Skeletal muscle tissue (tissue), 4 donors: ENCODE data around the gene LILRB2. TPM values are rescaled to one million over a fixed set of nuclear protein-coding genes. Genes with fewer than 3 reads are reported as not detected.
"Not testable (repeated sequence)": the region's sequence is repeated elsewhere in the genome, so short reads cannot be mapped to it uniquely, and the experiment has no call there.

Experiments used
- H3K27ac ChIP-seq: one replicate; pipeline ENCODE4 v1.7.0; 2013; ENCODE audit warnings: mild to moderate bottlenecking, low read depth, low read length, inconsistent platforms
- H3K27me3 ChIP-seq, 3 donors: one replicate each; pipeline ENCODE4 v1.7.0; 2013; ENCODE audit warnings: low read length in 3 of 3; ENCODE audit not compliant: control insufficient read depth in 3 of 3, insufficient read depth in 3 of 3
- H3K36me3 ChIP-seq, 3 donors: one replicate each; pipeline ENCODE4 v1.7.0; 2013; ENCODE audit warnings: low read length in 3 of 3; ENCODE audit not compliant: control insufficient read depth in 3 of 3, insufficient read depth in 3 of 3
- H3K4me1 ChIP-seq, 3 donors: one replicate each; pipeline ENCODE4 v1.7.0; 2013; ENCODE audit warnings: low read length in 3 of 3, mild to moderate bottlenecking in 3 of 3; ENCODE audit not compliant: control insufficient read depth in 3 of 3, insufficient read depth in 3 of 3
- H3K4me3 ChIP-seq, 3 donors: one replicate each; pipeline ENCODE4 v1.7.0; 2013; ENCODE audit warnings: low read length in 3 of 3
- H3K9ac ChIP-seq, 3 donors: one replicate each; pipeline ENCODE4 v1.7.0; 2013; ENCODE audit warnings: low read length in 3 of 3, mild to moderate bottlenecking in 3 of 3, moderate library complexity in 2 of 3, low read depth in 1 of 3
- H3K9me3 ChIP-seq, 3 donors: one replicate each; pipeline ENCODE4 v1.7.0; 2013; ENCODE audit warnings: low read length in 3 of 3; ENCODE audit not compliant: control insufficient read depth in 3 of 3
- total RNA-seq: library from RNA; depleted of rRNA; stranded (reverse); fragments of >200 nt; gene quantifications from one replicate; pipeline ENCODE4 v1.2.3, GENCODE V29; 2014
- donor health status: Osteomylitis.

LILRB2 gene
- total RNA-seq, 1 donor from 2014 or later: 0.52 TPM

DNA sequence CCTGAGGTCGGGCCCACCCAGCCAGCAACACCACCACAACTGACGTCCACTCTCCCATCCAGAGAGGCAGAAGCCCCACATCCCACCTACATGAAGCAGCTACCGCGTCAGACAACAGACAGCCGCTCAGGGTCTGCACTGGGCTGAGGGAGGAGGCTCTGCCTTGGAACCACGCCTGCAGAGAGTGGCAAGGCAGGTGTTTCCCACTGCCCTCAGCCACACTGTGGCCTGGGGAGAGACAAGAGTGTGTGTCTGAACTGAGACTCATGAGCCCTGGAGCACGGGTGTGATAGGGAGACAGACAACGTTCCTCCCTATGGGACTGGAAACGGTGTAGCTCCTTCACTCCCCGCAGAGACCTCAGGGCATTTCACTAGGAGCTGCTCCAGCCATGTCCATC, 5.4 kb upstream of the LILRB2 start:
- H3K27ac ChIP-seq, H3K4me3 ChIP-seq, H3K4me1 ChIP-seq, H3K9ac ChIP-seq, H3K36me3 ChIP-seq, H3K9me3 ChIP-seq: not testable (repeated sequence)
- H3K27me3 ChIP-seq: peaks cover 0 to 25% (median 11%) of the 10 kb centered on the region in 3 donors

DNA sequence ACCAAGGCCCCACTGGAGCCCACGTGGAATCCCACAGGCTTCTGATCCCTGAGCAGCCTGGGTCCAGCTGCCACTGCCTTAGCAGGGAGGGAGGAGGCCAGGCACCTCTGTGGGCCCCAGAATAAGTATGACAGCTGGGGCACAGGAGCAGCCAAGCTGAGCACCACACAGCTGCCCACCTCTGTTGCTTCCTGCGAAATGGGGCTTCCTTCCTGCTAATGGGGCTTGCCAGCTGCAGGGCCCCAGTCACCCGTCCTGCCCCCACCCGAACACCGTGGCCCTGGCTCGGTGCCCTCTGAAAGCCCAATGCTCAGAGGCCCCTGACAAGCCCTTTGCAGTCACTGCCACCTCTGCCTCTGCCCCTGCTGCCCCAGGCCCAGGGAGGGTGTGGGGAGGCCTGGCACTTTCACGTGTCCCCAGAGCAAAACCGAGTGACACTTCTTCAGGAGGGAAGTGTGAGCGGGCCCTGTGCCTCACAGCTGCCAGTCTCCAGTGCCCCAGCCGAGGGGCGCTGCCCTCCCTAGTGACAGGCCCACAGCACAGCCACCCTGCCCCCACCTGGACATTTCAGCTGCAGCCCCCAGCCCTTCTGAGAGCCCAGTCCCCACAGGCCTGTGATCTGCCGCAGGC, 4.6 kb upstream of the LILRB2 start:
- peaks cover 0 to 28% (median 15%) of the 10 kb centered on the region in 3 donors for H3K27me3 ChIP-seq
- not testable (repeated sequence) for H3K4me3 ChIP-seq, H3K9me3 ChIP-seq, H3K9ac ChIP-seq, H3K4me1 ChIP-seq, H3K36me3 ChIP-seq, H3K27ac ChIP-seq

DNA sequence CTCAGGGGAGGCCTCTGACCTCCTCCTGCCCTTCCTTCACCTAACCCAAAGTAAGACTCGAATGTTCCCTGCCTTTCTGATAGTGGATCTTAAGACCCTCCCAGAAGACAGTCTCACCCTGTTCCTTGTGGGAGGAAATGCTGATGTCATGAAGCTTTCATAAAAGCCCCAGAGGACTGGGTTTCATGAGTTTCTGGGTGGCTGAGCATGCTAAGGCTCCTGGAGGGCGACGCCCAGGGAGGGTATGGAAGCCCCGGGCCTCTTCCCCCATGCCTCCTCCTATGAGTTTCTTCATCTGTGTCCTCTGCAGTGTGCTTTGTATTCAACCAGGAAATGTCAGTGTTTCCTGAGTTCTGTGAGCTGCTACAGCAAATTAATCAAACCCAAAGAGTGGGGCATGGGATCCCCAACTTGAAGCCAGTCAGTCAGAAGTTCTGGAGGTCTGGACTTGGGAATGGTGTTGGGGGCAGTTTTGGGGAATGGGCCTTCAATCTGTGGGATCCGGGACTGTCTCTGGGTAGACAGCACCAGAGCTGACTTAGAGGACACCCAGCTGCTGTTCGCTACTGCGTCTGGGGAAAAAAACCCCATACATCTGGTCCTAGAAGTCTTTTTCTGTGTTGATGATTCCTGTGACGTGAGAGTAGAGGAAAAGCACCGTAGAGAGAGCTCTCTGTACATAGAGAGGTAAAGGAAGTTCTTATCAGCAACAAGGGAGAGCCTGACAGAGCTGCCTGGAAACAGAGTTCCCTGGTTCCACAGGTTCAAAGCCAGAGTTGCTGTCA, 2.0 kb upstream of the LILRB2 start:
- Histone ChIP-seq H3K9ac (no peak overlapping the region), H3K4me3 (no peak overlapping the region), H3K9me3 (no peaks in the 10 kb centered on the region), H3K27me3 (peaks cover 6 to 35% (median 21%) of the 10 kb centered on the region in 3 donors), H3K36me3 (no peaks in the 10 kb centered on the region), H3K27ac (no peak overlapping the region), H3K4me1 (no peaks in the 10 kb centered on the region)

- H3K36me3 ChIP-seq, H3K9me3 ChIP-seq, H3K4me1 ChIP-seq, H3K4me3 ChIP-seq, H3K27ac ChIP-seq, H3K9ac ChIP-seq: not testable (repeated sequence)
- peaks cover 6 to 35% (median 21%) of the 10 kb centered on the region in 3 donors for H3K27me3 ChIP-seq
Measured at GRCh38 chr19:54281729-54282075, 792 bp upstream of the LILRB2 start.

GRCh38 chr19:54280441-54280840, 469 bp downstream of the LILRB2 start:
- not testable (repeated sequence) for H3K4me3 ChIP-seq, H3K27ac ChIP-seq, H3K4me1 ChIP-seq, H3K9me3 ChIP-seq, H3K9ac ChIP-seq, H3K36me3 ChIP-seq
- peaks cover 6 to 37% (median 21%) of the 10 kb centered on the region in 3 donors for H3K27me3 ChIP-seq

DNA sequence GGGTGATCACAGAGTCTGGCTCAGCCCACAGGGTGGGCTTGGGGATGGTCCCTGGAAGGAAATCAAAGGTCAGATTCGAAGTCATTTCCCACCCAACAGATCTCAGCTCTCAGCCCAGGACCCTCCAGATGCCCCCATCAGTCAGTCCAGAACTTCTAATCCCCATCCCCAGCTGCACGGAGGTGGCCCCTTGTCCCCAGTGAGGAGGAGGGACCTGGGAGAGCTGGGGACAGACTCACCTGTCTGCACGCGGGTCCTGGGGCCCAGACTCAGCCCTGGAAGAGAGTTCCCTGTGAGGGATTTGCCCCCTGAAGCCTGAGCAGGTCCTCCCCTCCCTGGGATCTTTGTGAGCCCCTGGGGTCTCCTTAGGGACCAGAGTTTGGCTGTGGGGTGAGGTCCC, 885 bp downstream of the LILRB2 start:
- peaks cover 6 to 37% (median 21%) of the 10 kb centered on the region in 3 donors for H3K27me3 ChIP-seq
- not testable (repeated sequence) for H3K9ac ChIP-seq, H3K4me1 ChIP-seq, H3K9me3 ChIP-seq, H3K27ac ChIP-seq, H3K4me3 ChIP-seq, H3K36me3 ChIP-seq

GRCh38 chr19:54279406-54279962, 1.4 kb downstream of the LILRB2 start:
- H3K9me3 ChIP-seq: no peaks in the 10 kb centered on the region

DNA sequence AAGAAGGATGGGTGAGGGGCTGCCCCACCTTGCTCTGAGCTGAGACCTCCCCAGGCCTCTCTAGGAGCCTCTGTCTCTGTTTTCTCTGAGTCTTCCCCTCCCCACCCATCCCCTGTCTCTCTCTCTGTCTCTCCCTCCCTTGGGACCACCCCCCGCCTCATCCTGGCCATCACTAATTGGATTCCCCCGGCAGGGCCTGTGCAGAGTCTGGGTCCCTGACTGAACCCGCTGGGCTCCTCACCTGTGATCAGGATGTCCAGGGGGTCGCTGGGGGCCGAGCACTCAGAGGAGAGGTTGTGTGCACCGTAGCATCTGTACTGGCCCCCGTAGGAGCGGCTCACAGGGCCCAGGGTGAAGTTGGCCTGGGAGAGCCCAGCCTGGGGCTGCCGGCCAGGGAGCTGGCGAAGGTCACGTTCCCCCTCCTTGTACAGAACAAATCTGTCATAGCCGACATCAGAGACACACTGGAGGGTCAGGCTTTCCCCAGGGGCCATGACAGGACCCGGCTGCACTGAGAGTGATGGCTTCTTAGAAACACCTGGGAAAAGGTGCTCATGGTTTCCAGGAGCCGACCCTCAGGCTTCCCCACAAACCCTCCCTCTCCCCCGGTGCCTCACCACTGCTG, 2.2 kb downstream of the LILRB2 start:
- not testable (repeated sequence) for H3K36me3 ChIP-seq, H3K9me3 ChIP-seq, H3K4me1 ChIP-seq, H3K27ac ChIP-seq, H3K4me3 ChIP-seq, H3K9ac ChIP-seq
- H3K27me3 ChIP-seq: peaks cover 6 to 34% (median 21%) of the 10 kb centered on the region in 3 donors

More at GRCh38 chr19:54279406-54279962, 1.4 kb downstream of the LILRB2 start:
- H3K27ac ChIP-seq: no peak overlapping the region
- peaks cover 6 to 37% (median 21%) of the 10 kb centered on the region in 3 donors for H3K27me3 ChIP-seq
- no peak overlapping the region for H3K9ac ChIP-seq
- H3K4me3 ChIP-seq: no peak overlapping the region
- no peaks in the 10 kb centered on the region for H3K4me1 ChIP-seq
- H3K36me3 ChIP-seq: no peaks in the 10 kb centered on the region

GRCh38 chr19:54278056-54278455, 2.9 kb downstream of the LILRB2 start:
- not testable (repeated sequence) for H3K4me1 ChIP-seq, H3K27ac ChIP-seq, H3K9ac ChIP-seq, H3K9me3 ChIP-seq, H3K4me3 ChIP-seq, H3K36me3 ChIP-seq
- peaks cover 6 to 28% (median 19%) of the 10 kb centered on the region in 3 donors for H3K27me3 ChIP-seq

GRCh38 chr19:54277111-54277615, 3.7 kb downstream of the LILRB2 start:
- not testable (repeated sequence) for H3K36me3 ChIP-seq, H3K4me3 ChIP-seq, H3K27ac ChIP-seq, H3K9ac ChIP-seq, H3K4me1 ChIP-seq, H3K9me3 ChIP-seq
- H3K27me3 ChIP-seq: peaks cover 6 to 20% (median 10%) of the 10 kb centered on the region in 3 donors
